Measurements from ENCODE around the gene MBD2. TPM values are rescaled to one million over a fixed set of nuclear protein-coding genes. Genes with fewer than 3 reads are reported as not detected.

The MBD2 gene, protein sequence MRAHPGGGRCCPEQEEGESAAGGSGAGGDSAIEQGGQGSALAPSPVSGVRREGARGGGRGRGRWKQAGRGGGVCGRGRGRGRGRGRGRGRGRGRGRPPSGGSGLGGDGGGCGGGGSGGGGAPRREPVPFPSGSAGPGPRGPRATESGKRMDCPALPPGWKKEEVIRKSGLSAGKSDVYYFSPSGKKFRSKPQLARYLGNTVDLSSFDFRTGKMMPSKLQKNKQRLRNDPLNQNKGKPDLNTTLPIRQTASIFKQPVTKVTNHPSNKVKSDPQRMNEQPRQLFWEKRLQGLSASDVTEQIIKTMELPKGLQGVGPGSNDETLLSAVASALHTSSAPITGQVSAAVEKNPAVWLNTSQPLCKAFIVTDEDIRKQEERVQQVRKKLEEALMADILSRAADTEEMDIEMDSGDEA
- total RNA-seq (131 and 134 TPM in 2 replicates), polyA plus RNA-seq (49.0 and 53.0 TPM in 2 replicates), polyA minus RNA-seq (33.2 and 59.5 TPM in 2 replicates)
- 150 TPM for total RNA-seq (2013)

- ATAC-seq (ENCODE audit: low read depth) (peak; percentile 92), DNase-seq (peak; percentile 96)
- intact Hi-C loops (cut with micrococcal nuclease), result loop anchor here (1.0 kb wide), 4 partner anchors 23 to 133 kb away; partner anchors contain the start of genes C18orf54, POLI and STARD6
- ChIA-PET POLR2A (interaction anchor here (0.5 to 2.2 kb wide), 5 partner anchors 23 to 133 kb away, joined by 3 to 20 read pairs (median 5); partner anchors contain the start of genes C18orf54, POLI and STARD6), CTCF (interaction anchor here (0.7 to 1.7 kb wide), 8 partner anchors 16 to 165 kb away, joined by 3 to 33 read pairs (median 4); partner anchors contain the start of gene POLI)
- H2AFZ ChIP-seq (ENCODE audit: insufficient read depth, low read depth, low read length, poor library complexity, severe bottlenecking), result peak within 1 kb of the TSS; percentile 73
- H3K36me3 ChIP-seq (replicated peaks in 1 of 2; ENCODE audit: control extremely low read depth in 1 of 2, control insufficient read depth in 1 of 2, extremely low read depth in 1 of 2, insufficient read depth in 2 of 2, low read length in 1 of 2), result peaks cover 0 to 3% of the 10 kb centered on the region in 2 experiments
- Mint-ChIP-seq H3K4me3 (peak within 1 kb of the TSS; percentile 92), H3K27me3 (no peaks in the 10 kb centered on the region), H3K9me3 (ENCODE audit: insufficient read depth) (no peaks in the 10 kb centered on the region), H3K27ac (peak within 1 kb of the TSS; percentile 99), H3K4me1 (peaks cover 45% of the 10 kb centered on the region)
- no peaks in the 10 kb centered on the region for H3K9me3 ChIP-seq (ENCODE audit: control extremely low read depth in 1 of 3, control insufficient read depth in 2 of 3, insufficient read depth in 1 of 3, low read length in 2 of 3)
- H3K4me3 ChIP-seq (ENCODE audit: control extremely low read depth in 1 of 5, extremely low read depth in 1 of 5, insufficient read depth in 1 of 5, low read depth in 2 of 5, low read length in 4 of 5), result peak within 1 kb of the TSS; percentile 41 to 71 (median 62)
- H4K20me1 ChIP-seq (ENCODE audit: control insufficient read depth, insufficient read depth, low read length, poor library complexity, severe bottlenecking), result peaks cover 14% of the 10 kb centered on the region
- H3K4me2 ChIP-seq (replicated peaks; ENCODE audit: low read depth, low read length, poor library complexity, severe bottlenecking), result peak within 1 kb of the TSS; percentile 92
- no peaks in the 10 kb centered on the region for H3K27me3 ChIP-seq (replicated peaks in 1 of 4; ENCODE audit: control extremely low read depth in 1 of 4, control insufficient read depth in 3 of 4, insufficient read depth in 4 of 4, low read length in 3 of 4)
- no peak for TF ChIP-seq EZH2 (IDR thresholded peaks at IDR 0.05; ENCODE audit: borderline replicate concordance, insufficient read depth, low read depth, low read length, poor library complexity, severe bottlenecking)
- TF ChIP-seq CTCF (IDR thresholded peaks at IDR 0.05), result peak; percentile 14
- H3K9ac ChIP-seq (ENCODE audit: low read length), result peak within 1 kb of the TSS; percentile 76
- H3K4me1 ChIP-seq (ENCODE audit: control insufficient read depth in 2 of 2, insufficient read depth in 2 of 2, low read length in 2 of 2), result peaks cover 40 to 48% of the 10 kb centered on the region in 2 donors
- peak within 1 kb of the TSS; percentile 39 to 73 for H3K27ac ChIP-seq (ENCODE audit: low read length in 2 of 2)
- under 1% methylated on average over 58 of the region's 66 CpGs for WGBS (ENCODE audit: insufficient coverage)
- peaks cover 42% of the 10 kb centered on the region for H3K79me2 ChIP-seq (ENCODE audit: control insufficient read depth, insufficient read depth, low read length)
Observed at GRCh38 chr18:54224379-54225014, at the start of gene MBD2. Gene MBD2 (minus strand): TSS chr18:54224669. CDS start chr18:54224559, 110 bp downstream.
